GM12874 (cell line): ENCODE results near the gene C20orf202.

Source experiments
- TF ChIP-seq, protein P1 (sequence below): IDR thresholded peaks from 2 replicates; pipeline ENCODE4 v1.5.1; 2011; ENCODE audit warnings: low read depth, mild to moderate bottlenecking, control low read depth, low read length, moderate library complexity; ENCODE audit not compliant: insufficient read depth

The C20orf202 gene

DNA sequence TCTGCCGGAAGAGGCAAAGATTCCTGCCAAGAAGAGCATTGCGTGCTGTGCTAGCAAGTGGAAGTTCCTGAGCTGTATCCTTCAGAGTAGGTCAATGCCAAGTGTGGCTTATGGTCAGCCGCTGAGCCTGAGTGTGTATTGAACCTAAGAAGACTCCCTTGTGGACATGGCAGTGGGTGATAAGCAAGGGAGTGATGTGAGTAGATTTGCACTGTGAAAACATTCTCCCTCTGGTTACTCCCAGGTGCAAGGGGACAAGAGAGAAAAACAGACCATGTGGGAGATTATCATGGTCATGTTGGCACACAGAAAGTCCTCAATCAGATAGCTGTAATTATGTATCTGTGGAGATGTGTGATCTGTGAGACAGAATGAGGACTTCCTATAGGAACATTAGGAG is 12.4 kb upstream of the C20orf202 start:
- TF ChIP-seq, protein P1, sequence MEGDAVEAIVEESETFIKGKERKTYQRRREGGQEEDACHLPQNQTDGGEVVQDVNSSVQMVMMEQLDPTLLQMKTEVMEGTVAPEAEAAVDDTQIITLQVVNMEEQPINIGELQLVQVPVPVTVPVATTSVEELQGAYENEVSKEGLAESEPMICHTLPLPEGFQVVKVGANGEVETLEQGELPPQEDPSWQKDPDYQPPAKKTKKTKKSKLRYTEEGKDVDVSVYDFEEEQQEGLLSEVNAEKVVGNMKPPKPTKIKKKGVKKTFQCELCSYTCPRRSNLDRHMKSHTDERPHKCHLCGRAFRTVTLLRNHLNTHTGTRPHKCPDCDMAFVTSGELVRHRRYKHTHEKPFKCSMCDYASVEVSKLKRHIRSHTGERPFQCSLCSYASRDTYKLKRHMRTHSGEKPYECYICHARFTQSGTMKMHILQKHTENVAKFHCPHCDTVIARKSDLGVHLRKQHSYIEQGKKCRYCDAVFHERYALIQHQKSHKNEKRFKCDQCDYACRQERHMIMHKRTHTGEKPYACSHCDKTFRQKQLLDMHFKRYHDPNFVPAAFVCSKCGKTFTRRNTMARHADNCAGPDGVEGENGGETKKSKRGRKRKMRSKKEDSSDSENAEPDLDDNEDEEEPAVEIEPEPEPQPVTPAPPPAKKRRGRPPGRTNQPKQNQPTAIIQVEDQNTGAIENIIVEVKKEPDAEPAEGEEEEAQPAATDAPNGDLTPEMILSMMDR, result no peak

DNA sequence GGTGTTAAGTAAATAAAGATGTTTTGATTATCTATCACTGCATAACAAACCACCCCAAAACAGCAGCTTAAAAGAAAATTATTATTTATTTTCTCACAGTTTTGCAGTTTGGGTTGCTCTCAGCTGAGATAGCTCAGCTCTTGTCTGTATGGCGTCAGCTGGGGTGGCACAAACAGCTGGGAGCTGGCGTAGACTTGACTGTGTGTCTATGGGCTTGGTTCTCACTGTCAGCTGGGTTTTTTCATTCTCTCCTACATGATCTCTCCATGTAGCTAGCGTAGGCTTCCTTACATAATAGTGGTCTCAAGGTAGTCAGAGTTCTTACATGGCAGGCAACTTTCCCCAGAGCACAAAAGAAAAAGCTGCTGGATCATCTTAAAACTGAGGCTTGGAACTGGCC is 12.0 kb upstream of the C20orf202 start:
- TF ChIP-seq, protein P1, result no peak

DNA sequence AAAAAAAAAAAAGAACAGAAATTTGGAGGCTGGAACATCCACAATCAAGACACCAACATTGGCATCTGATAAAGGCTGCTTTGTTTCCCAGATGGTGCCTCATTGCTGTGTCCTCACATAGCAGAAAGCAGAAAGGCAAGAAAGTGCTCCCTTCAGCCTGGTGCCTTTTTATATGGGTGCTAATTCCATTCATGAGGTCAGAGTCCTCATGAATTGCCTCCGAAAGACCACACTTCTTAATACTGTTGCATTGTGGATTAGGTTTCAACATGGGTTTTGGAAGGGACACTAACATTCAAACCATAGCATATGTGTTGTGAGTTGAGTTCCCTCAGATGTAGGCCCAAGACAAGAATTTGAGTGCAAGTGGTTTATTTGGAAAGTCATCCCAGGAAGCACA is 8.0 kb upstream of the C20orf202 start:
- TF ChIP-seq, protein P1, result no peak

DNA sequence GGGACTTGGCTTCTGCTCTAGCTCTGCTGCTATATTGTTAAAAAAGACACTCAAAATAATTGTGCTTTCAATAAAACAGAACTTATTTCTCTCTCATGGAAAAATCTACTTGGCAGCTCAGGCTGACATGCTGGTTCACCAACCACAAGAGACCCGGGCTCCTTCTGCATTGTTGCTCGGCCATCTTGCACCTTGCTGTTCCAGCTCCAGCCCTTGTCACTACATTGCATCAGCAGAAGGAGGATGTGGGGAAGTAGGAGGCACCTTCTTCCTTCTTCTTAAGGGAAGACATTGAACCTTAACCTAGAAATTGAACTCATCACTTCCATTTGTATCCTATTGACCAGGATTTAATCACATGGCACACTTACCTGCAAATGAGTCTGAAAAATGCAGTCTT is 6.6 kb upstream of the C20orf202 start:
- TF ChIP-seq, protein P1, result no peak

DNA sequence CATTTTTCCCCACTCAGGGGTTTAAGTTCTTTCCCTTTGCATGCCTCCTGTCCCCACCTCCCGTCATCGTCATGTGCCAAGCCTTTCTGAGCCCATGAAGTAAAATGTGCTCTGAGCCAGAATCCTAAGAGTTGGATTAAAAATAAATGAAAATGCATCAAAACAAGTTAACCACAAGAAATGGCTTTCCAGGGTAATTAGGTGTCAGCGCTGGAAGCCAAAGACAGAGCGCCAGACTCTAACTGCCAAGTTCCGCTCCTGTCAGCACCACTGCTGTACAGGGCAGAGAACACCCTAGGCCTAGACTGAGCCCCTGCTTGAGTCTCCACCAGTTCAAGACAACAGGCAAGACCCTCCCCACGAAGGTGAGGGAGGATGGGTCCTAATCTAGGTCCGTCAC is 5.5 kb upstream of the C20orf202 start:
- TF ChIP-seq, protein P1, result no peak

DNA sequence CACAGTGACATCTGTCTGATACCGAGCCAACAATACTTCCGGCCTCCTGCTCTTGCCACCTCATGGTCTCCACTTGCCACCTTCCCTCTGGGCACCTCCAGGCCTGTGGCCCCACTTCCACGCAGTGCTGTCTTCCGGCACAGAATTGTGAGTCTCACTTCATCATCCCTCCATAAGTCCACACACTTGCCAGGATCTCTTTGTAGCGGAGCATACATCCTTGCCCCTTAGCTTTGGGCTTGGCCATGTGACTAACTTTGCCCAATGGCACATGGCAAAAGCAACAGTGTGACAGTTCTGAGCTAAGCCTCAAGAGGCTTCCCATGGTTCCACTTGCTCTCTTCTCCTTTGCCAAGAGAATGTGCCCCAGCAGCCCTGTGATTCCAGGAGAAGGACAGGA is 4.5 kb upstream of the C20orf202 start:
- TF ChIP-seq, protein P1, result no peak

DNA sequence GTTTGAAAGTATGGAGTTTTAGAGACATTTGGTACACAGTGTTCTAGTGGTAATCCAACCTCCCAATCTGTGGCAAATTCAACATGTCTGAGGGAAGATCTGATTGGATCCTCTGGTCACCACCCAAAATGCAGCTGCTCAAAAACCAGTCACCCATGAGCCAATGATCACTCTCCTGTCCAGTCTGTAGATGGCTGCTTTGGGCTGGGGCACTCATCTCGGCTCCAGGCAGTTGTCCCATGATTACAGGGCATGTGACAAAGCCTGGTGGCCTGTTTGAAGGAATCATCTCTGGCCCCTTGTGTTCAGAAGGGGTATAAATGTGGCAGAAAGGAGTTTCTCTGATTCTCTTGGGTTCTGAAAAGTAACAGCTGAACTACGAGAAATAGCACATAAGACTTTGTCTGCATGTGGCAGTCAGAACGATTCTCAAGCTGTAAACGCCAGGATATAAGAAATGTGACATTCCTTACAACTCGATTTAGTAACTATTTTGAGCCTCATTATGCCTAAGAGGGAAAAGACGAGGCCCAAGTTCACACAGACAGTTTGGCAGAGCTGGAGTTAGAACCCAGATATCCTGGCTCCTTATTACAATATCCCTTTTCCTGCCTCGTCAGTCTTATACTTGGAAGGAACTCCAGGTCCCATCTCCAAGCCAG is 3.9 kb upstream of the C20orf202 start:
- TF ChIP-seq, protein P1, result no peak
